Stimulated activated CD4-positive, alpha-beta T cell treated with anti-CD3 and anti-CD28 coated beads, TNF-alpha, amount 100 ng/mL, for 1 hour (primary cell): ENCODE data around the gene HOXC13.

ENCODE experiments used
- DNase-seq, 3 donors: peaks; one replicate each; pipeline ENCODE4 v3.0.0-alpha.2; 2020; ENCODE audit warnings: low read depth in 3 of 3, low spot score in 1 of 3

Gene HOXC13

GRCh38 chr12:53980104-53980801 lies 41.6 kb downstream of the HOXC13 start:
- DNase-seq, result no peak

DNA sequence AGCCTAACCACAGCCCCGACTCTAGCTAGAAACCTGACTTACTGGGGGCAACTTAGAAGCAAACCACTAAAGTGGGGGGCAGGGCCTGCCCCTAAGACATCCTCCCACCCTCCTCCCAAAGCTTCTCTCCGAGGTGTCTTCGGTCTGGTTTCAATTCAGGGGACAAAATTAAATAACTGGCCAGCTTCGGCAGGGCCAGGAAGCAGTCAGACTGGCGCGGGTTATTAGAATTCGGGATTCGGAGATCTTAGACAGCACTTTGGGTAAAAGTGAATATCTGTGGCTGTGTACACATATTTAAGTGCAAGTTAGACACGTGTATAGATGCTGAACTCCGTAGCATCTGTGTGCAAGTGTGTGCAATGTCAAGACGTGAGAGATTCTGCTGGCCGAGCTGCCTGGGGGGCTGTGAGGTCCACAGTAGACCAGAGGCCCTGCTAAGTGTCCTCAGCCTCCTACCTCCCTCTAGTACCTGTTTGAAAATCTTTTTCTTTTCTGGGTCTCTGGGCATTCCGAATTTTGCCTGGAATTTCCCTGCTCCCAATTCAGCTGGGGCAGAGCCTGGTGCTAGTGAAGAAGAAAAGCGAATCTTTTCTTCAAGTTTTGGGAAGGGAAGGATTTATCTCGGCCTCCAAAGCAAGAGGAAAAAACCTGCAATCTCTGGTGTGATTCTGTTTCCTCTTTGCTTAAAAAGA lies 42.3 kb downstream of the HOXC13 start:
- DNase-seq, result no peak

- DNase-seq, result no peak
These were observed 43.3 kb downstream of the HOXC13 start for GRCh38 chr12:53981634-53982565.

DNA sequence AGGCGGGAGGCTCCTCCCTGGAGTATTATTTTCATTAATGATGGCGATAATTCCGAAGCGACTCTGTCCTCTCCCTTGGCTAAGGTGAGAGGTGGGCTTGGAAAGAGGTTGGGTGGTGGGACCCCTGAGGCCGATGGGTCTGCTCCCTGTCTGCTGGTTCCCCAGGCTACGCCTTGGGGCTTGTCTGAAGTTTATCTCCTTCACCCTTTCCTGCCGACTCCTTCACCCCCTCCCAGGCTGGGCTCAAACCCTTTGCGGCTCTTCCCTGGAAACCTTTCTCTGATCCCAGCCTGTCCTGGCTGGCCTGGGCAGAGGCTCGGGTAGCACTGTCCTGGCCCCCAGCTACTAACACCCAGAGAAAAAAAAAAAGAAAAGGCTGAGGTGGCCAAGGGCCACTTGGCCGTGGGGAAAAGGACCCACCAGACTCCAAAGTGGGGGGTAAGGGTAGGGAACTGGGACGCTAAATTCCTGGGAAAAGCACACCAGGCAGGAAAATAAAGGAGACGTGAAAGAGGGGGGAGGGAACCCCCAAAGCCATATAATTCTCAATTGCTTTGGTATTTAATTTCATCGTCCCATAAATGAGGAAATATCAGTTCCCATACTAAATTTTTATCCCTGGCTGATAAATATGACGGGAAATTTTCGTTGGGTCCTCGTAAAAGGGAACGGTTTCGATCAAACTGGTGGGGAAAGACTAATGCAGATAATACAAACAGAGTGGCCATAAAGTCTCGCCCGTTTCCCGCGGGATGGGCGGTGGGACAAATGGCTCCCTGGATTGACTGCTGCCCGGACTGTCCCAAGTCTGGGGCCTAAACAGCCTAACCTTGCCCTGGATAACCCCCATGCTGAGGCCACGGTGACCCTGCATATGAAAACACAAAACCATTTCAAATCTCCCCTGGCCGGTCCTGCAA lies 44.3 kb downstream of the HOXC13 start:
- no peak for DNase-seq

GRCh38 chr12:53983568-53983949 lies 44.9 kb downstream of the HOXC13 start:
- no peak for DNase-seq

DNA sequence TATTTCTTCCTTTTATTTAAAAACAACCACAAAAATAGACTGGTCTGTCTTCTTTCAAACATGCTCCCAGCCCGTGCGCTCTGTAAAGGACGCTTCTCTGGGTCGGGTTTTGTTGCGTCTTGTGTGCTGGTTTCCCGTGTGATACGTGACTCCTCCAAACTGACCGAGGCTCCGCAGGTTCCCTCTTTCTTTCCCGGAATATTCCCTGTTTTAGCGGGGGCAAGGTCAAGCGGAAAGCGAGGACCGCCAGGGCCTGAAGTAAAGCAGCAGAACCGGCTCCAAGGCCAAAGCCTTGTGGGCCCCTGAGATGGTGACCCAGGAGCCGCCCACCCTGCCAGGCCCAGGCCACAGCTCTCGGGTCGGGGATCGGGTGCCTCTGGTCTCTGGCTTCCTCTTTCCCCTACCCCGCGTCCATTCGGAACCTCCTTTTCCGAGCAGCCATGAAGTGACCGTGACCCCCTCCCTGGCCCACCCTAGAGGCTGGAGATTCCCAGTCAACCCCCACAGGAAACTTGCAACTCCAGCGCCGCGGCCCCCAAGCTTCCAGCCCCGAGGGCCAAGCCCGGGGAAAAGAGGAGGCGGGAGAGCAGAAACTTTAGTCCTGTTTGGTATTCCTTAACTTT lies 45.4 kb downstream of the HOXC13 start:
- no peak for DNase-seq

- DNase-seq, result peak in 2 of 3 donors; percentile 29 to 73
These were observed 46.5 kb downstream of the HOXC13 start, which contains the start of gene HOXC10 for GRCh38 chr12:53984901-53985691. TSS of gene HOXC10 (plus strand) at chr12:53985146. CDS start at chr12:53985260, 114 bp downstream.

- DNase-seq, result no peak
These were observed 47.0 kb downstream of the HOXC13 start for GRCh38 chr12:53985692-53985993.

GRCh38 chr12:53985994-53986685 lies 47.5 kb downstream of the HOXC13 start:
- no peak for DNase-seq

- DNase-seq, result no peak
These were observed 48.3 kb downstream of the HOXC13 start for GRCh38 chr12:53986686-53987483.

DNA sequence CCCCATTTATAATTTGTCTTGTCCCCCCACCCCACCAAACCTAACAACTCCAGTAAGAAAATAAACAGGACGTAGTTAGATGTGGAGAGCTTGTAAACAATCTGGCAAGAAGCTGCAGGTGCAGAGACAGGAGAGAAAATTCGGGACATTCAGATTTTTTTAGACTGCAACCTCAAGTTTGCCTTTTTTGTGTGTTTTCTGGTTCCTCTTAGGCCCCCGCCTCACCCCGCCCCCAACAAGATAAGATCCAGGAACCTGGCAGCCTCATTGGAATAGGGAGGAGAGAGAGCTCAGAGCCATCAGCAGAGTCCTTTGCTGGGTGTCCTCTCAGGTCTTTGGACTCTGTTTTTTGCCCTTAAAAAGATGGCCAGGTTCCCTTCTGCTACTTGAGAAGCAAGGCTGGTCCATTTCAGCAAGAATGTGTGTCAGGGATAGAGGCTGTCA lies 49.2 kb downstream of the HOXC13 start:
- no peak for DNase-seq

DNA sequence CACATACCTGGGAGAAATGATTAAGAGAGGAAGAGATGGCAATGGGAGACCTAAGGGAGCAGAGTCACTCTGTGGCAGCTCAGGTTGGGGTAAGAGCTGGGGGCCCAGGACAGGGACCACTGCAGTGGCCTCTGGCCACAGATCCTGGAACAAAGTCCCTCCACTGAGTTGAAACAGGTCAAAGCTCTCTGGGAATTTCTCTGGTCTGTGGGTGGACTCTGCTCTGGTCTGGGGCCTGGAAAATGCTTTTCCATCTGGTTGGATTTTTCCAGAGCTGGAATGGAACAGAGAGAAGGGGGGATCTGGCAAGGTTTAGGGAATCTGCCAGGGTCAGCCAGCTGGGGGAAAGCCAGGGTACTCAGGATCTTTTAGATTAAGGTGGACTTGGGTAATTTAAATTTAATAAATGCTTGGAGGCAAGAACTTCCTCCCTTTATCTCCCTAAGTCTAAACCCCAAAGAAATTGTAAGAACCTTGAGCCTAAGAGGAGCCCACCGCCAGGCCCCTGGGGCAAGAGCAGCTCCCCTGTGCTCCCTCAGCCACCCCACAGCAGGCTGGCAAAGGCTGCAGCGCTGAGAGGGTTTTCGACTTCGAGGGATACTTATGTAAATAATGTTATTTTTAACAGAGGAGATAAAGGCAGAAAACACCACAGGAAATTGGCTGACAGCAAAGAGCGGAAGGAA lies 50.1 kb downstream of the HOXC13 start:
- DNase-seq, result no peak

GRCh38 chr12:53989227-53990113 lies 50.8 kb downstream of the HOXC13 start:
- no peak for DNase-seq

GRCh38 chr12:53990311-53991076 lies 51.9 kb downstream of the HOXC13 start:
- DNase-seq, result no peak

GRCh38 chr12:53991077-53991460 lies 52.4 kb downstream of the HOXC13 start:
- no peak for DNase-seq
